Sigmoid colon (tissue), 4 donors: ENCODE data around the gene NTRK1.

Experiments
- POLR2A ChIP-seq, 2 donors: fragments of 450-650 bp; IDR thresholded peaks; one replicate each; pipeline ENCODE4 v1.6.1; 2016; ENCODE audit warnings: antibody characterized with exemption in 2 of 2, mild to moderate bottlenecking in 2 of 2, moderate library complexity in 2 of 2
- POLR2AphosphoS5 ChIP-seq, 4 donors: sonication (generic); formaldehyde crosslinking; IDR thresholded peaks; one replicate each; pipeline ENCODE4 v1.6.1; 2017; ENCODE audit warnings: antibody characterized with exemption in 4 of 4
- TF ChIP-seq, protein P1 (sequence below), 4 experiments: fragments of 450-650 bp in 3 of 4; fragments of 200-600 bp in 1 of 4; IDR thresholded peaks; one replicate each; pipeline ENCODE4 v1.5.1; 2016 to 2019; ENCODE audit warnings: antibody characterized with exemption in 4 of 4, mild to moderate bottlenecking in 3 of 4, moderate library complexity in 2 of 4

DNA sequence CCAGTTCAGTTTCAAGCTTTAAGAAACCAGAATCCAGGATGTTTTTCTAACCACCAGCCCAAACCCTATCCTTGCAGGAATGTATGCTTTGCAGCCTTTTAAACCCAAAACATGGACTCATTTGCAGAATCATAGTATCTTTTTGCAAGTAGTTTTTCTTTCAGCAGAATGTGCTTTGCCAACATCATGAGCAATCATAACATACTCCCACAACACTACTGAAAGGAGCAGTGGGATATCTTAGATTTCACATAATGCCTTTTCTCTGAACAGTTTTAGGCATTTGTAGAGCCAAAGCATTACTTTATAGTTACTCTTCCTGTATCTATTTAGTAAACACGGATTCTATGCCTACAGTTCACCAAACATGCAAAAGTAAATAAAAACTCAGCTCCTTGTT lies 34.0 kb upstream of the NTRK1 start:
- TF ChIP-seq, protein P1, sequence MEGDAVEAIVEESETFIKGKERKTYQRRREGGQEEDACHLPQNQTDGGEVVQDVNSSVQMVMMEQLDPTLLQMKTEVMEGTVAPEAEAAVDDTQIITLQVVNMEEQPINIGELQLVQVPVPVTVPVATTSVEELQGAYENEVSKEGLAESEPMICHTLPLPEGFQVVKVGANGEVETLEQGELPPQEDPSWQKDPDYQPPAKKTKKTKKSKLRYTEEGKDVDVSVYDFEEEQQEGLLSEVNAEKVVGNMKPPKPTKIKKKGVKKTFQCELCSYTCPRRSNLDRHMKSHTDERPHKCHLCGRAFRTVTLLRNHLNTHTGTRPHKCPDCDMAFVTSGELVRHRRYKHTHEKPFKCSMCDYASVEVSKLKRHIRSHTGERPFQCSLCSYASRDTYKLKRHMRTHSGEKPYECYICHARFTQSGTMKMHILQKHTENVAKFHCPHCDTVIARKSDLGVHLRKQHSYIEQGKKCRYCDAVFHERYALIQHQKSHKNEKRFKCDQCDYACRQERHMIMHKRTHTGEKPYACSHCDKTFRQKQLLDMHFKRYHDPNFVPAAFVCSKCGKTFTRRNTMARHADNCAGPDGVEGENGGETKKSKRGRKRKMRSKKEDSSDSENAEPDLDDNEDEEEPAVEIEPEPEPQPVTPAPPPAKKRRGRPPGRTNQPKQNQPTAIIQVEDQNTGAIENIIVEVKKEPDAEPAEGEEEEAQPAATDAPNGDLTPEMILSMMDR (IDR thresholded peaks at IDR 0.05): no peak
- TF ChIP-seq POLR2AphosphoS5 (IDR thresholded peaks at IDR 0.05) (no peak), POLR2A (IDR thresholded peaks at IDR 0.05) (no peak)
